Astrocyte (in vitro differentiated cells and primary cell): Measurements from ENCODE around the gene PALLD. TPM values are rescaled to one million over a fixed set of nuclear protein-coding genes. Genes with fewer than 3 reads are reported as not detected.
A peak's percentile ranks its signal among the peaks of the same experiment; 100 is the strongest.

Experiments
- DNase-seq: peaks from one replicate; pipeline ENCODE4 v3.0.0-alpha.2; 2010; ENCODE audit warnings: low read depth
- FAIRE-seq: peaks from 2 replicates; lab custom pipeline; 2011; peaks lifted over from hg19 to GRCh38; lab: Jason Lieb, UNC
- H2AFZ ChIP-seq: 2 replicates; pipeline ENCODE4 v1.6.0; 2012; ENCODE audit warnings: low read depth, low read length, inconsistent platforms
- H3K27ac ChIP-seq: 2 replicates; pipeline ENCODE4 v1.5.1; 2011; ENCODE audit warnings: low read depth, low read length, inconsistent platforms
- H3K27me3 ChIP-seq: 2 replicates; pipeline ENCODE4 v1.6.0; 2011; ENCODE audit warnings: low read length, inconsistent platforms; ENCODE audit not compliant: insufficient read depth
- H3K36me3 ChIP-seq: 2 replicates; pipeline ENCODE4 v1.5.1; 2011; ENCODE audit warnings: low read length, inconsistent platforms; ENCODE audit not compliant: insufficient read depth
- H3K4me1 ChIP-seq: 2 replicates; pipeline ENCODE4 v1.5.1; 2011; ENCODE audit warnings: low read length, inconsistent platforms; ENCODE audit not compliant: insufficient read depth
- H3K4me2 ChIP-seq: 2 replicates; pipeline ENCODE4 v1.6.0; 2012; ENCODE audit warnings: low read length, inconsistent platforms
- H3K4me3 ChIP-seq: 2 replicates; pipeline ENCODE4 v1.5.1; 2011; ENCODE audit warnings: low read depth, mild to moderate bottlenecking, low read length, inconsistent platforms; ENCODE audit not compliant: insufficient read depth
- H3K79me2 ChIP-seq: 2 replicates; pipeline ENCODE4 v1.6.0; 2012; ENCODE audit warnings: mild to moderate bottlenecking, low read length, inconsistent platforms; ENCODE audit not compliant: insufficient read depth
- H3K9ac ChIP-seq: 2 replicates; pipeline ENCODE4 v1.6.0; 2012; ENCODE audit warnings: mild to moderate bottlenecking, low read length, inconsistent platforms
- H3K9me3 ChIP-seq: 2 replicates; pipeline ENCODE4 v1.5.1; 2012; ENCODE audit warnings: low read depth, mild to moderate bottlenecking, low read length, inconsistent platforms; ENCODE audit not compliant: insufficient read depth
- H4K20me1 ChIP-seq: 2 replicates; pipeline ENCODE4 v1.6.0; 2012; ENCODE audit warnings: low read length, inconsistent platforms; ENCODE audit not compliant: insufficient read depth
- H3K27ac Mint-ChIP-seq: one replicate; pipeline ENCODE4 v1.8.0; 2021; ENCODE audit warnings: mild to moderate bottlenecking, mixed read lengths; ENCODE audit not compliant: unreplicated experiment
- H3K27me3 Mint-ChIP-seq: one replicate; pipeline ENCODE4 v1.8.0; 2021; ENCODE audit warnings: low read depth, mixed read lengths; ENCODE audit not compliant: unreplicated experiment
- H3K36me3 Mint-ChIP-seq: one replicate; pipeline ENCODE4 v1.8.0; 2021; ENCODE audit warnings: low read depth, mixed read lengths; ENCODE audit not compliant: unreplicated experiment
- H3K4me1 Mint-ChIP-seq: one replicate; pipeline ENCODE4 v1.8.0; 2021; ENCODE audit warnings: low read depth, mixed read lengths; ENCODE audit not compliant: unreplicated experiment
- H3K4me3 Mint-ChIP-seq: one replicate; pipeline ENCODE4 v1.8.0; 2021; ENCODE audit warnings: mild to moderate bottlenecking, moderate library complexity, mixed read lengths; ENCODE audit not compliant: unreplicated experiment
- H3K9me3 Mint-ChIP-seq: one replicate; pipeline ENCODE4 v1.8.0; 2021; ENCODE audit warnings: mild to moderate bottlenecking, mixed read lengths; ENCODE audit not compliant: unreplicated experiment
- EZH2 ChIP-seq: IDR thresholded peaks from 2 replicates; pipeline ENCODE4 v1.6.1; 2012; ENCODE audit warnings: mild to moderate bottlenecking, low read length, inconsistent platforms; ENCODE audit not compliant: insufficient read depth
- total RNA-seq: library from RNA; stranded (reverse); gene quantifications from 2 replicates; pipeline ENCODE4 v1.2.1, GENCODE V29; 2021
- TF ChIP-seq, protein P1 (sequence below): IDR thresholded peaks from 2 replicates; pipeline ENCODE4 v1.5.1; 2011; ENCODE audit warnings: low read depth, mild to moderate bottlenecking, inconsistent platforms, low read length, moderate library complexity; ENCODE audit not compliant: insufficient read depth

Gene PALLD
- total RNA-seq, 1 donor from 2014 or later: 498 TPM

DNA sequence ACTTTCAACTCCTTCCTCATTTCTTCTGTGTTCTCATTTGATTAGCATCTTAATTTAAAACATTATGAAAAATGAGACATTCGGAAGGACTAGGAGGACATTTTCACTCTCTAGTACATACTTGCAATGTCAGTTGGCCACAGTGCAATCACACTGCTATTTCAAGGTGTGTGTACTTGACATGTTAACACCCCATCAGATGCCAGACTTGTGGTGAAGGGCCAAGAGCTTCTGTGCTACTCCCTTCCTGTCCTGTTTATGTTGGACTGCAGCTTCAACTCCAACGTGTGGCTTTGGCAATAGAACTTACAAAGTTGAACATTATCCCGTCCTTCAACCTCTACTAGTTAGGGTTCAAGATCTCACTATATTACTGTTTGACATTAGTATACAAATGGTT lies 221.0 kb downstream of the PALLD start:
- no peak overlapping the region for H2AFZ ChIP-seq
- DNase-seq: peak; percentile 91
- peaks cover 9% of the 10 kb centered on the region for H3K79me2 ChIP-seq
- TF ChIP-seq, protein P1, sequence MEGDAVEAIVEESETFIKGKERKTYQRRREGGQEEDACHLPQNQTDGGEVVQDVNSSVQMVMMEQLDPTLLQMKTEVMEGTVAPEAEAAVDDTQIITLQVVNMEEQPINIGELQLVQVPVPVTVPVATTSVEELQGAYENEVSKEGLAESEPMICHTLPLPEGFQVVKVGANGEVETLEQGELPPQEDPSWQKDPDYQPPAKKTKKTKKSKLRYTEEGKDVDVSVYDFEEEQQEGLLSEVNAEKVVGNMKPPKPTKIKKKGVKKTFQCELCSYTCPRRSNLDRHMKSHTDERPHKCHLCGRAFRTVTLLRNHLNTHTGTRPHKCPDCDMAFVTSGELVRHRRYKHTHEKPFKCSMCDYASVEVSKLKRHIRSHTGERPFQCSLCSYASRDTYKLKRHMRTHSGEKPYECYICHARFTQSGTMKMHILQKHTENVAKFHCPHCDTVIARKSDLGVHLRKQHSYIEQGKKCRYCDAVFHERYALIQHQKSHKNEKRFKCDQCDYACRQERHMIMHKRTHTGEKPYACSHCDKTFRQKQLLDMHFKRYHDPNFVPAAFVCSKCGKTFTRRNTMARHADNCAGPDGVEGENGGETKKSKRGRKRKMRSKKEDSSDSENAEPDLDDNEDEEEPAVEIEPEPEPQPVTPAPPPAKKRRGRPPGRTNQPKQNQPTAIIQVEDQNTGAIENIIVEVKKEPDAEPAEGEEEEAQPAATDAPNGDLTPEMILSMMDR: no peak
- no peak for TF ChIP-seq EZH2
- no peak overlapping the region for H3K4me2 ChIP-seq
- H3K27me3 Mint-ChIP-seq: no peaks in the 10 kb centered on the region
- H3K36me3 Mint-ChIP-seq: peaks cover 39% of the 10 kb centered on the region
- peak; percentile 67 for FAIRE-seq
- no peak overlapping the region for H3K4me3 Mint-ChIP-seq
- no peak overlapping the region for H3K9ac ChIP-seq
- H3K27ac ChIP-seq: no peak overlapping the region
- H3K27ac Mint-ChIP-seq: peak overlapping the region; percentile 28
- no peaks in the 10 kb centered on the region for H3K9me3 Mint-ChIP-seq
- peaks cover 9% of the 10 kb centered on the region for H3K4me1 ChIP-seq
- no peaks in the 10 kb centered on the region for H4K20me1 ChIP-seq
- peaks cover 3% of the 10 kb centered on the region for H3K36me3 ChIP-seq
- H3K4me3 ChIP-seq: no peak overlapping the region
- peaks cover 36% of the 10 kb centered on the region for H3K4me1 Mint-ChIP-seq
- H3K27me3 ChIP-seq: no peaks in the 10 kb centered on the region
- no peaks in the 10 kb centered on the region for H3K9me3 ChIP-seq

DNA sequence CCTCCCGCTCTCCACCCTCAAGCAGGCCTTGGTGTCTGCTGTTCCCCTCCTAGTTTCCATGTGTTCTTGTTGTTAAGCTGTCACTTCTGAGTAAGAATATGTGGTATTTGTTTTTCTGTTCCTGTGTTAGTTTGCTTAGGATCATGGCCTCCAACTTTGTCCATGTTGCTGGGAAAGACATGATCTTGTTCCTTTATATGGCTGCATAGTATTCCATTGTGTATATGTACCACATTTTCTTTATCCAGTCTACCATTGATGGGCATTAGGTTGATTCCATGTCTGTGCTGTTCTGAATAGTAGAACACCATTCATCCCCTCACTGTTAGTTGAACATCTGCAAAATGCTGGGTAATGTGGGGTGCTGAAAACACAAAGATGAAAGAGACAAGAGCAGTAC lies 222.9 kb downstream of the PALLD start:
- no peak overlapping the region for H3K27ac Mint-ChIP-seq
- H3K9me3 Mint-ChIP-seq: no peaks in the 10 kb centered on the region
- Histone ChIP-seq H3K9me3 (no peaks in the 10 kb centered on the region), H2AFZ (no peak overlapping the region), H4K20me1 (no peaks in the 10 kb centered on the region), H3K4me3 (no peak overlapping the region), H3K4me2 (no peak overlapping the region), H3K27ac (no peak overlapping the region), H3K27me3 (no peaks in the 10 kb centered on the region), H3K4me1 (peaks cover 20% of the 10 kb centered on the region), H3K9ac (no peak overlapping the region), H3K79me2 (peaks cover 13% of the 10 kb centered on the region), H3K36me3 (peaks cover 3% of the 10 kb centered on the region)
- H3K4me1 Mint-ChIP-seq: peaks cover 42% of the 10 kb centered on the region
- H3K36me3 Mint-ChIP-seq: peaks cover 33% of the 10 kb centered on the region
- H3K4me3 Mint-ChIP-seq: no peak overlapping the region
- FAIRE-seq (peak; percentile 9), DNase-seq (no peak)
- no peaks in the 10 kb centered on the region for H3K27me3 Mint-ChIP-seq
- TF ChIP-seq, protein P1: no peak
- no peak for TF ChIP-seq EZH2

GRCh38 chr4:168720396-168720900 lies 223.6 kb downstream of the PALLD start:
- Histone ChIP-seq H3K4me2 (no peak overlapping the region), H3K79me2 (peaks cover 9% of the 10 kb centered on the region), H3K36me3 (peaks cover 3% of the 10 kb centered on the region), H3K9ac (no peak overlapping the region), H3K27me3 (no peaks in the 10 kb centered on the region), H3K4me1 (peaks cover 24% of the 10 kb centered on the region), H3K4me3 (no peak overlapping the region), H3K9me3 (no peaks in the 10 kb centered on the region), H3K27ac (no peak overlapping the region), H2AFZ (no peak overlapping the region), H4K20me1 (no peaks in the 10 kb centered on the region)
- H3K4me1 Mint-ChIP-seq: peaks cover 47% of the 10 kb centered on the region
- no peak overlapping the region for H3K27ac Mint-ChIP-seq
- TF ChIP-seq, protein P1: no peak
- H3K4me3 Mint-ChIP-seq: no peak overlapping the region
- no peaks in the 10 kb centered on the region for H3K27me3 Mint-ChIP-seq
- peaks cover 34% of the 10 kb centered on the region for H3K36me3 Mint-ChIP-seq
- H3K9me3 Mint-ChIP-seq: no peaks in the 10 kb centered on the region
- no peak for FAIRE-seq
- no peak for DNase-seq
